Nephron progenitor cell (in vitro differentiated cells): ENCODE results near the gene CACNA2D1.

Source experiments
- DNase-seq: peaks from one replicate; pipeline ENCODE4 v3.0.0; 2021
- H3K27ac Mint-ChIP-seq: 2 replicates; pipeline ENCODE4 v1.8.0; 2021; ENCODE audit warnings: mild to moderate bottlenecking, moderate library complexity, mixed read lengths
- H3K27me3 Mint-ChIP-seq: 2 replicates; pipeline ENCODE4 v1.8.0; 2021; ENCODE audit warnings: mild to moderate bottlenecking, low read depth, mixed read lengths; ENCODE audit not compliant: poor library complexity
- H3K36me3 Mint-ChIP-seq: 2 replicates; pipeline ENCODE4 v1.8.0; 2021; ENCODE audit warnings: low read depth, mixed read lengths
- H3K4me1 Mint-ChIP-seq: 2 replicates; pipeline ENCODE4 v1.8.0; 2021; ENCODE audit warnings: mixed read lengths
- H3K4me3 Mint-ChIP-seq: 2 replicates; pipeline ENCODE4 v1.8.0; 2021; ENCODE audit warnings: mild to moderate bottlenecking, moderate library complexity, mixed read lengths
- H3K9me3 Mint-ChIP-seq: 2 replicates; pipeline ENCODE4 v1.8.0; 2021; ENCODE audit warnings: mild to moderate bottlenecking, moderate library complexity, mixed read lengths
- CTCF ChIP-seq: fragments of 200-600 bp; sonication (generic); IDR thresholded peaks from 2 replicates; pipeline ENCODE4 v1.5.0; 2021; ENCODE audit warnings: antibody characterized with exemption

Gene CACNA2D1

GRCh38 chr7:82188636-82189035 lies 254.9 kb downstream of the CACNA2D1 start:
- no peak for DNase-seq
- Mint-ChIP-seq H3K9me3 (peaks cover 12% of the 10 kb centered on the region), H3K27ac (no peak overlapping the region), H3K27me3 (peaks cover 3% of the 10 kb centered on the region), H3K4me3 (no peak overlapping the region), H3K36me3 (peaks cover 12% of the 10 kb centered on the region), H3K4me1 (peaks cover 12% of the 10 kb centered on the region)
- no peak for TF ChIP-seq CTCF

- H3K4me1 Mint-ChIP-seq: peaks cover 14% of the 10 kb centered on the region
- H3K27ac Mint-ChIP-seq: no peak overlapping the region
- peaks cover 16% of the 10 kb centered on the region for H3K36me3 Mint-ChIP-seq
- TF ChIP-seq CTCF: no peak
- H3K9me3 Mint-ChIP-seq: peaks cover 12% of the 10 kb centered on the region
- H3K4me3 Mint-ChIP-seq: no peak overlapping the region
- no peak for DNase-seq
- peaks cover 5% of the 10 kb centered on the region for H3K27me3 Mint-ChIP-seq
Measured at GRCh38 chr7:82185443-82185842, 258.1 kb downstream of the CACNA2D1 start.

- DNase-seq: no peak
- Mint-ChIP-seq H3K27ac (no peak overlapping the region), H3K9me3 (peaks cover 11% of the 10 kb centered on the region), H3K4me3 (no peak overlapping the region), H3K36me3 (peaks cover 15% of the 10 kb centered on the region), H3K27me3 (peaks cover 5% of the 10 kb centered on the region), H3K4me1 (peaks cover 13% of the 10 kb centered on the region)
- no peak for TF ChIP-seq CTCF
Measured at GRCh38 chr7:82183634-82184033, 259.9 kb downstream of the CACNA2D1 start.

GRCh38 chr7:82179311-82179710 lies 264.3 kb downstream of the CACNA2D1 start:
- DNase-seq: no peak
- Mint-ChIP-seq H3K36me3 (peaks cover 6% of the 10 kb centered on the region), H3K4me1 (peaks cover 13% of the 10 kb centered on the region), H3K27me3 (peaks cover 5% of the 10 kb centered on the region), H3K27ac (no peak overlapping the region), H3K9me3 (no peaks in the 10 kb centered on the region), H3K4me3 (no peak overlapping the region)
- no peak for TF ChIP-seq CTCF

- DNase-seq: no peak
- H3K4me1 Mint-ChIP-seq: peaks cover 12% of the 10 kb centered on the region
- H3K27me3 Mint-ChIP-seq: no peaks in the 10 kb centered on the region
- TF ChIP-seq CTCF: no peak
- no peak overlapping the region for H3K4me3 Mint-ChIP-seq
- H3K36me3 Mint-ChIP-seq: peaks cover 1% of the 10 kb centered on the region
- H3K27ac Mint-ChIP-seq: no peak overlapping the region
- H3K9me3 Mint-ChIP-seq: no peaks in the 10 kb centered on the region
Measured at GRCh38 chr7:82175319-82175718, 268.3 kb downstream of the CACNA2D1 start.

GRCh38 chr7:82173400-82174021 lies 270.1 kb downstream of the CACNA2D1 start:
- Mint-ChIP-seq H3K27me3 (no peaks in the 10 kb centered on the region), H3K9me3 (no peaks in the 10 kb centered on the region), H3K4me1 (peaks cover 15% of the 10 kb centered on the region), H3K27ac (no peak overlapping the region), H3K36me3 (peaks cover 4% of the 10 kb centered on the region), H3K4me3 (no peak overlapping the region)
- TF ChIP-seq CTCF: no peak
- DNase-seq: no peak
